CD4-positive, alpha-beta T cell treated with Interleukin-6 for 4 hours (primary cell): ENCODE measurements around the gene RELL1.

Experiments used
- DNase-seq: peaks from one replicate; pipeline ENCODE4 v3.0.0-alpha.2; 2020; ENCODE audit warnings: mixed read lengths

The RELL1 gene

GRCh38 chr4:37664696-37665095, 21.5 kb downstream of the RELL1 start:
- DNase-seq, result no peak

- no peak for DNase-seq
These were observed 22.6 kb downstream of the RELL1 start for GRCh38 chr4:37663552-37663951.

GRCh38 chr4:37662861-37663390, 23.2 kb downstream of the RELL1 start:
- no peak for DNase-seq

GRCh38 chr4:37662251-37662650, 23.9 kb downstream of the RELL1 start:
- DNase-seq, result no peak

- DNase-seq, result no peak
These were observed 24.4 kb downstream of the RELL1 start for GRCh38 chr4:37661772-37662171.

GRCh38 chr4:37659696-37660095, 26.5 kb downstream of the RELL1 start:
- DNase-seq, result no peak

GRCh38 chr4:37656649-37657048, 29.5 kb downstream of the RELL1 start:
- DNase-seq, result no peak

- no peak for DNase-seq
These were observed 32.6 kb downstream of the RELL1 start for GRCh38 chr4:37653601-37654000.

- DNase-seq, result no peak
These were observed 33.2 kb downstream of the RELL1 start for GRCh38 chr4:37652747-37653527.

GRCh38 chr4:37651781-37652377, 34.3 kb downstream of the RELL1 start:
- no peak for DNase-seq

GRCh38 chr4:37650481-37650880, 35.7 kb downstream of the RELL1 start:
- DNase-seq, result no peak

- no peak for DNase-seq
These were observed 36.9 kb downstream of the RELL1 start for GRCh38 chr4:37649268-37649667.

- DNase-seq, result no peak
These were observed 37.9 kb downstream of the RELL1 start for GRCh38 chr4:37648084-37648817.

GRCh38 chr4:37646247-37646646, 39.9 kb downstream of the RELL1 start:
- no peak for DNase-seq

- DNase-seq, result no peak
These were observed 40.4 kb downstream of the RELL1 start for GRCh38 chr4:37645736-37646135.

GRCh38 chr4:37644962-37645361, 41.2 kb downstream of the RELL1 start:
- DNase-seq, result no peak

- no peak for DNase-seq
These were observed 44.0 kb downstream of the RELL1 start for GRCh38 chr4:37641886-37642849.

- no peak for DNase-seq
These were observed 44.8 kb downstream of the RELL1 start for GRCh38 chr4:37641352-37641751.

- no peak for DNase-seq
These were observed 46.5 kb downstream of the RELL1 start for GRCh38 chr4:37639551-37640285.

GRCh38 chr4:37635155-37635554, 51.0 kb downstream of the RELL1 start:
- no peak for DNase-seq

- no peak for DNase-seq
These were observed 52.0 kb downstream of the RELL1 start for GRCh38 chr4:37634180-37634579.

GRCh38 chr4:37632836-37633235, 53.3 kb downstream of the RELL1 start:
- no peak for DNase-seq
